Measurements from ENCODE around the gene SNED1. TPM values are rescaled to one million over a fixed set of nuclear protein-coding genes. Genes with fewer than 3 reads are reported as not detected.

The SNED1 gene
- polyA plus RNA-seq, 2 donors: 3.3 to 3.6 TPM

- no peak overlapping the region for H3K27ac ChIP-seq (ENCODE audit: low read depth in 2 of 2, low read length in 1 of 2)
- WGBS, 2 donors: 88 to 94% methylated on average over 8 of the region's 8 CpGs
Observed at GRCh38 chr2:241020629-241021190, 22.3 kb downstream of the SNED1 start.

GRCh38 chr2:241025639-241026038 is 27.2 kb downstream of the SNED1 start:
- H3K27me3 ChIP-seq (ENCODE audit: control insufficient read depth in 1 of 2, insufficient read depth in 2 of 2, low read length in 2 of 2): no peaks in the 10 kb centered on the region
- H3K9me3 ChIP-seq (ENCODE audit: control insufficient read depth in 2 of 2, insufficient read depth in 1 of 2, low read depth in 1 of 2, low read length in 1 of 2): peaks cover 3 to 6% of the 10 kb centered on the region in 2 donors
- 55 to 62% methylated on average over 1 of the region's 1 CpG for WGBS, 2 donors
- no peak overlapping the region for H3K27ac ChIP-seq (ENCODE audit: low read depth in 2 of 2, low read length in 1 of 2)
- H3K4me1 ChIP-seq (ENCODE audit: control insufficient read depth in 2 of 2, insufficient read depth in 2 of 2, low read length in 1 of 2): no peaks in the 10 kb centered on the region
- no peak overlapping the region for H3K4me3 ChIP-seq (ENCODE audit: low read depth in 1 of 2, low read length in 2 of 2)
- no peaks in the 10 kb centered on the region for H3K36me3 ChIP-seq (ENCODE audit: control insufficient read depth in 2 of 2, insufficient read depth in 2 of 2, low read length in 1 of 2)

More at GRCh38 chr2:241020629-241021190, 22.3 kb downstream of the SNED1 start:
- H3K4me1 ChIP-seq (ENCODE audit: control insufficient read depth in 2 of 2, insufficient read depth in 2 of 2, low read length in 1 of 2): peaks cover 0 to 3% of the 10 kb centered on the region in 2 donors
- H3K4me3 ChIP-seq (ENCODE audit: low read depth in 1 of 2, low read length in 2 of 2): no peak overlapping the region
- H3K27me3 ChIP-seq (ENCODE audit: control insufficient read depth in 1 of 2, insufficient read depth in 2 of 2, low read length in 2 of 2): no peaks in the 10 kb centered on the region
- H3K9me3 ChIP-seq (ENCODE audit: control insufficient read depth in 2 of 2, insufficient read depth in 1 of 2, low read depth in 1 of 2, low read length in 1 of 2): peaks cover 2 to 3% of the 10 kb centered on the region in 2 donors
- H3K36me3 ChIP-seq (ENCODE audit: control insufficient read depth in 2 of 2, insufficient read depth in 2 of 2, low read length in 1 of 2): peaks cover 0 to 4% of the 10 kb centered on the region in 2 donors

GRCh38 chr2:241029599-241030332 is 31.3 kb downstream of the SNED1 start:
- 91 to 95% methylated on average over 17 of the region's 17 CpGs for WGBS, 2 donors
- Histone ChIP-seq H3K27me3 (ENCODE audit: control insufficient read depth in 1 of 2, insufficient read depth in 2 of 2, low read length in 2 of 2) (no peaks in the 10 kb centered on the region), H3K9me3 (ENCODE audit: control insufficient read depth in 2 of 2, insufficient read depth in 1 of 2, low read depth in 1 of 2, low read length in 1 of 2) (peaks cover 2 to 6% of the 10 kb centered on the region in 2 donors), H3K36me3 (ENCODE audit: control insufficient read depth in 2 of 2, insufficient read depth in 2 of 2, low read length in 1 of 2) (peaks cover 0 to 2% of the 10 kb centered on the region in 2 donors), H3K27ac (ENCODE audit: low read depth in 2 of 2, low read length in 1 of 2) (no peak overlapping the region), H3K4me1 (ENCODE audit: control insufficient read depth in 2 of 2, insufficient read depth in 2 of 2, low read length in 1 of 2) (no peaks in the 10 kb centered on the region), H3K4me3 (ENCODE audit: low read depth in 1 of 2, low read length in 2 of 2) (no peak overlapping the region)

GRCh38 chr2:241030333-241030680 is 31.9 kb downstream of the SNED1 start:
- WGBS, 2 donors: 96 to 97% methylated on average over 15 of the region's 15 CpGs
- Histone ChIP-seq H3K36me3 (ENCODE audit: control insufficient read depth in 2 of 2, insufficient read depth in 2 of 2, low read length in 1 of 2) (peaks cover 0 to 2% of the 10 kb centered on the region in 2 donors), H3K4me3 (ENCODE audit: low read depth in 1 of 2, low read length in 2 of 2) (no peak overlapping the region), H3K27ac (ENCODE audit: low read depth in 2 of 2, low read length in 1 of 2) (no peak overlapping the region), H3K9me3 (ENCODE audit: control insufficient read depth in 2 of 2, insufficient read depth in 1 of 2, low read depth in 1 of 2, low read length in 1 of 2) (peaks cover 0 to 6% of the 10 kb centered on the region in 2 donors), H3K4me1 (ENCODE audit: control insufficient read depth in 2 of 2, insufficient read depth in 2 of 2, low read length in 1 of 2) (no peaks in the 10 kb centered on the region), H3K27me3 (ENCODE audit: control insufficient read depth in 1 of 2, insufficient read depth in 2 of 2, low read length in 2 of 2) (no peaks in the 10 kb centered on the region)

GRCh38 chr2:241030883-241031282 is 32.5 kb downstream of the SNED1 start:
- Histone ChIP-seq H3K4me1 (ENCODE audit: control insufficient read depth in 2 of 2, insufficient read depth in 2 of 2, low read length in 1 of 2) (peaks cover 0 to 2% of the 10 kb centered on the region in 2 donors), H3K9me3 (ENCODE audit: control insufficient read depth in 2 of 2, insufficient read depth in 1 of 2, low read depth in 1 of 2, low read length in 1 of 2) (peaks cover 0 to 6% of the 10 kb centered on the region in 2 donors), H3K36me3 (ENCODE audit: control insufficient read depth in 2 of 2, insufficient read depth in 2 of 2, low read length in 1 of 2) (peaks cover 0 to 2% of the 10 kb centered on the region in 2 donors), H3K27ac (ENCODE audit: low read depth in 2 of 2, low read length in 1 of 2) (no peak overlapping the region), H3K27me3 (ENCODE audit: control insufficient read depth in 1 of 2, insufficient read depth in 2 of 2, low read length in 2 of 2) (no peaks in the 10 kb centered on the region), H3K4me3 (ENCODE audit: low read depth in 1 of 2, low read length in 2 of 2) (no peak overlapping the region)
- 95 to 96% methylated on average over 7 of the region's 7 CpGs for WGBS, 2 donors

- H3K36me3 ChIP-seq (ENCODE audit: control insufficient read depth in 2 of 2, insufficient read depth in 2 of 2, low read length in 1 of 2): peaks cover 0 to 2% of the 10 kb centered on the region in 2 donors
- peaks cover 2 to 5% of the 10 kb centered on the region in 2 donors for H3K4me1 ChIP-seq (ENCODE audit: control insufficient read depth in 2 of 2, insufficient read depth in 2 of 2, low read length in 1 of 2)
- no peaks in the 10 kb centered on the region for H3K27me3 ChIP-seq (ENCODE audit: control insufficient read depth in 1 of 2, insufficient read depth in 2 of 2, low read length in 2 of 2)
- 94 to 96% methylated on average over 20 of the region's 20 CpGs for WGBS, 2 donors
- H3K4me3 ChIP-seq (ENCODE audit: low read depth in 1 of 2, low read length in 2 of 2): no peak overlapping the region
- H3K9me3 ChIP-seq (ENCODE audit: control insufficient read depth in 2 of 2, insufficient read depth in 1 of 2, low read depth in 1 of 2, low read length in 1 of 2): peaks cover 0 to 2% of the 10 kb centered on the region in 2 donors
- H3K27ac ChIP-seq (ENCODE audit: low read depth in 2 of 2, low read length in 1 of 2): no peak overlapping the region
Observed at GRCh38 chr2:241031436-241032165, 33.2 kb downstream of the SNED1 start.

- Histone ChIP-seq H3K4me1 (ENCODE audit: control insufficient read depth in 2 of 2, insufficient read depth in 2 of 2, low read length in 1 of 2) (peaks cover 5 to 11% of the 10 kb centered on the region in 2 donors), H3K36me3 (ENCODE audit: control insufficient read depth in 2 of 2, insufficient read depth in 2 of 2, low read length in 1 of 2) (peaks cover 0 to 2% of the 10 kb centered on the region in 2 donors), H3K27me3 (ENCODE audit: control insufficient read depth in 1 of 2, insufficient read depth in 2 of 2, low read length in 2 of 2) (no peaks in the 10 kb centered on the region), H3K4me3 (ENCODE audit: low read depth in 1 of 2, low read length in 2 of 2) (no peak overlapping the region), H3K27ac (ENCODE audit: low read depth in 2 of 2, low read length in 1 of 2) (no peak overlapping the region), H3K9me3 (ENCODE audit: control insufficient read depth in 2 of 2, insufficient read depth in 1 of 2, low read depth in 1 of 2, low read length in 1 of 2) (no peaks in the 10 kb centered on the region)
- 85 to 88% methylated on average over 17 of the region's 17 CpGs for WGBS, 2 donors
Observed at GRCh38 chr2:241033336-241033987, 35.0 kb downstream of the SNED1 start.

- WGBS, 2 donors: 84 to 86% methylated on average over 7 of the region's 7 CpGs
- H3K4me1 ChIP-seq (ENCODE audit: control insufficient read depth in 2 of 2, insufficient read depth in 2 of 2, low read length in 1 of 2): peaks cover 8 to 11% of the 10 kb centered on the region in 2 donors
Observed at GRCh38 chr2:241033994-241034393, 35.6 kb downstream of the SNED1 start.

GRCh38 chr2:241034490-241035141 is 36.2 kb downstream of the SNED1 start:
- WGBS, 2 donors: 94 to 96% methylated on average over 22 of the region's 22 CpGs
- H3K36me3 ChIP-seq (ENCODE audit: control insufficient read depth in 2 of 2, insufficient read depth in 2 of 2, low read length in 1 of 2): peaks cover 0 to 2% of the 10 kb centered on the region in 2 donors

More at GRCh38 chr2:241033994-241034393, 35.6 kb downstream of the SNED1 start:
- H3K27ac ChIP-seq (ENCODE audit: low read depth in 2 of 2, low read length in 1 of 2): no peak overlapping the region
- peaks cover 0 to 2% of the 10 kb centered on the region in 2 donors for H3K36me3 ChIP-seq (ENCODE audit: control insufficient read depth in 2 of 2, insufficient read depth in 2 of 2, low read length in 1 of 2)
- no peak overlapping the region for H3K4me3 ChIP-seq (ENCODE audit: low read depth in 1 of 2, low read length in 2 of 2)
- H3K27me3 ChIP-seq (ENCODE audit: control insufficient read depth in 1 of 2, insufficient read depth in 2 of 2, low read length in 2 of 2): no peaks in the 10 kb centered on the region
- H3K9me3 ChIP-seq (ENCODE audit: control insufficient read depth in 2 of 2, insufficient read depth in 1 of 2, low read depth in 1 of 2, low read length in 1 of 2): no peaks in the 10 kb centered on the region

More at GRCh38 chr2:241034490-241035141, 36.2 kb downstream of the SNED1 start:
- no peak overlapping the region for H3K4me3 ChIP-seq (ENCODE audit: low read depth in 1 of 2, low read length in 2 of 2)
- no peak overlapping the region for H3K27ac ChIP-seq (ENCODE audit: low read depth in 2 of 2, low read length in 1 of 2)
- H3K27me3 ChIP-seq (ENCODE audit: control insufficient read depth in 1 of 2, insufficient read depth in 2 of 2, low read length in 2 of 2): no peaks in the 10 kb centered on the region
- H3K9me3 ChIP-seq (ENCODE audit: control insufficient read depth in 2 of 2, insufficient read depth in 1 of 2, low read depth in 1 of 2, low read length in 1 of 2): no peaks in the 10 kb centered on the region
- H3K4me1 ChIP-seq (ENCODE audit: control insufficient read depth in 2 of 2, insufficient read depth in 2 of 2, low read length in 1 of 2): peaks cover 8 to 11% of the 10 kb centered on the region in 2 donors
